Stomach (tissue), 9 donors: Measurements from ENCODE around the gene HLCS. TPM values are rescaled to one million over a fixed set of nuclear protein-coding genes. Genes with fewer than 3 reads are reported as not detected.
A peak's percentile ranks its signal among the peaks of the same experiment; 100 is the strongest.

Experiments
- DNase-seq, 2 donors: peaks; one replicate each; pipeline versions ENCODE4 v3.0.0 to v3.0.0-alpha.2; 2013 to 2019
- H3K27ac ChIP-seq, 5 donors: fragments of 200-600 bp in 4 of 5; sonication (generic) in 4 of 5; one replicate each; pipeline ENCODE4 v1.5.1; 2013 to 2019; ENCODE audit warnings: mild to moderate bottlenecking in 1 of 5, moderate library complexity in 1 of 5
- H3K27me3 ChIP-seq, 3 donors: fragments of 200-600 bp; sonication (generic); one replicate each; pipeline ENCODE4 v1.5.1; 2017 to 2019; ENCODE audit warnings: mixed run types in 1 of 3
- H3K36me3 ChIP-seq, 4 donors: fragments of 200-600 bp; sonication (generic); 1 replicate in 3 of 4; 2 replicates in 1 of 4; pipeline ENCODE4 v1.5.1; 2016 to 2019
- H3K4me1 ChIP-seq, 4 donors: fragments of 200-600 bp; sonication (generic); one replicate each; pipeline ENCODE4 v1.5.1; 2016 to 2019
- H3K4me3 ChIP-seq, 4 donors: fragments of 200-600 bp; sonication (generic) in 3 of 4; one replicate each; pipeline ENCODE4 v1.5.1; 2016 to 2019; ENCODE audit warnings: mild to moderate bottlenecking in 1 of 4
- H3K9me3 ChIP-seq, 4 donors: fragments of 200-600 bp; sonication (generic); one replicate each; pipeline ENCODE4 v1.5.1; 2016 to 2019
- EP300 ChIP-seq: sonication (generic); formaldehyde crosslinking; IDR thresholded peaks from one replicate; pipeline ENCODE4 v1.6.1; 2017; ENCODE audit warnings: antibody characterized with exemption
- POLR2A ChIP-seq, 4 donors: fragments of 450-650 bp; IDR thresholded peaks; one replicate each; pipeline ENCODE4 v1.6.1; 2016; ENCODE audit warnings: antibody characterized with exemption in 4 of 4, control low read depth in 2 of 4, mild to moderate bottlenecking in 1 of 4, moderate library complexity in 1 of 4
- POLR2AphosphoS5 ChIP-seq, 3 donors: sonication (generic); formaldehyde crosslinking; IDR thresholded peaks; one replicate each; pipeline ENCODE4 v1.6.1; 2016; ENCODE audit warnings: antibody characterized with exemption in 3 of 3
- WGBS, 5 donors: extraction: QIAGEN DNeasy Blood & Tissue Kit in 3 of 5; methylation state at CpG; one replicate each; pipeline versions ENCODE4 v1.1.5 to v1.1.7; 2013 to 2018; 5-methylcytosine and 5-hydroxymethylcytosine counted together
- intact Hi-C: fragments of 100-400 bp; cut with DNase I; formaldehyde crosslinking; loops from one replicate; pipeline ENCODE4 v1.15.1; 2023; ENCODE audit warnings: low total_unique reads
- polyA plus RNA-seq, 3 donors: library from polyadenylated mRNA; stranded (reverse); fragments of 200-250 nt; gene quantifications; one replicate each; pipeline ENCODE4 v1.2.3, GENCODE V29; 2013
- total RNA-seq, 5 donors: library from RNA; depleted of rRNA; stranded (reverse); fragments of >200 nt; gene quantifications; one replicate each; pipeline versions ENCODE4 v1.1.0 to v1.2.3, GENCODE V29; 2014 to 2016
- TF ChIP-seq, protein P1 (sequence below), 7 experiments: fragments of 450-650 bp in 4 of 7; fragments of 200-600 bp in 3 of 7; sonication (generic) in 3 of 7; IDR thresholded peaks; one replicate each; pipeline ENCODE4 v1.5.1; 2016 to 2019; ENCODE audit warnings: antibody characterized with exemption in 7 of 7, control low read depth in 2 of 7, mild to moderate bottlenecking in 1 of 7
- donor health status: healthy with polysubstance abuse.
- donor health status: Bipolar disorder and iron deficiency.
- donor health status: healthy.

Gene HLCS
- total and polyA plus RNA-seq, 8 donors: 2.3 to 35.1 (median 13.9) TPM

DNA sequence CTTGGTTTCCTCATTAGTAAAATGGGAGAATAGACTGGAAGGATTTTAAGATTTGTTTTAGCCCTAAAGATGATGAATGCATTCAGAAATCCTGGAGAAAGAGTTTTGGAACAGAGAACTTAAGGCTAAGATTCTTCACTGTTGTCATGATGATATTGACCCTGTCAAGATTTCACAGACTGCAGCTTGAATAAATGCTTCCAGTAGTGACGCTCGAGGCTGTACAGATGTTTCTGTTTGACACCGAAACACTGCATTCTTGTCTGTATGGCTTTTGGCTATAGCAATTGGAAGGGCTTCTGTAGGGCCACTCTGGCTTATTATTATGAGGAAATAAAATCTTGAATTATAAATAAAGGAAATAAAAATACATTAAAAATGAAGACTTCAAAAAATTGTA is 241.8 kb downstream of the HLCS start:
- DNase-seq: no peak
- WGBS, 5 donors: 69 to 92% (median 82%) methylated on average over 3 of the region's 3 CpGs
- no peak overlapping the region for H3K4me3 ChIP-seq
- intact Hi-C loops: no loop called here
- peaks cover 0 to 44% (median 0%) of the 10 kb centered on the region in 3 donors for H3K27me3 ChIP-seq
- no peak overlapping the region for H3K27ac ChIP-seq
- TF ChIP-seq, protein P1, sequence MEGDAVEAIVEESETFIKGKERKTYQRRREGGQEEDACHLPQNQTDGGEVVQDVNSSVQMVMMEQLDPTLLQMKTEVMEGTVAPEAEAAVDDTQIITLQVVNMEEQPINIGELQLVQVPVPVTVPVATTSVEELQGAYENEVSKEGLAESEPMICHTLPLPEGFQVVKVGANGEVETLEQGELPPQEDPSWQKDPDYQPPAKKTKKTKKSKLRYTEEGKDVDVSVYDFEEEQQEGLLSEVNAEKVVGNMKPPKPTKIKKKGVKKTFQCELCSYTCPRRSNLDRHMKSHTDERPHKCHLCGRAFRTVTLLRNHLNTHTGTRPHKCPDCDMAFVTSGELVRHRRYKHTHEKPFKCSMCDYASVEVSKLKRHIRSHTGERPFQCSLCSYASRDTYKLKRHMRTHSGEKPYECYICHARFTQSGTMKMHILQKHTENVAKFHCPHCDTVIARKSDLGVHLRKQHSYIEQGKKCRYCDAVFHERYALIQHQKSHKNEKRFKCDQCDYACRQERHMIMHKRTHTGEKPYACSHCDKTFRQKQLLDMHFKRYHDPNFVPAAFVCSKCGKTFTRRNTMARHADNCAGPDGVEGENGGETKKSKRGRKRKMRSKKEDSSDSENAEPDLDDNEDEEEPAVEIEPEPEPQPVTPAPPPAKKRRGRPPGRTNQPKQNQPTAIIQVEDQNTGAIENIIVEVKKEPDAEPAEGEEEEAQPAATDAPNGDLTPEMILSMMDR (IDR thresholded peaks at IDR 0.05): no peak
- TF ChIP-seq POLR2A (IDR thresholded peaks at IDR 0.05) (no peak), EP300 (no peak), POLR2AphosphoS5 (IDR thresholded peaks at IDR 0.05) (no peak)
- H3K4me1 ChIP-seq: peaks cover 0 to 12% (median 8%) of the 10 kb centered on the region in 4 donors
- peaks cover 0 to 37% (median 6%) of the 10 kb centered on the region in 4 donors for H3K36me3 ChIP-seq
- H3K9me3 ChIP-seq: no peaks in the 10 kb centered on the region

DNA sequence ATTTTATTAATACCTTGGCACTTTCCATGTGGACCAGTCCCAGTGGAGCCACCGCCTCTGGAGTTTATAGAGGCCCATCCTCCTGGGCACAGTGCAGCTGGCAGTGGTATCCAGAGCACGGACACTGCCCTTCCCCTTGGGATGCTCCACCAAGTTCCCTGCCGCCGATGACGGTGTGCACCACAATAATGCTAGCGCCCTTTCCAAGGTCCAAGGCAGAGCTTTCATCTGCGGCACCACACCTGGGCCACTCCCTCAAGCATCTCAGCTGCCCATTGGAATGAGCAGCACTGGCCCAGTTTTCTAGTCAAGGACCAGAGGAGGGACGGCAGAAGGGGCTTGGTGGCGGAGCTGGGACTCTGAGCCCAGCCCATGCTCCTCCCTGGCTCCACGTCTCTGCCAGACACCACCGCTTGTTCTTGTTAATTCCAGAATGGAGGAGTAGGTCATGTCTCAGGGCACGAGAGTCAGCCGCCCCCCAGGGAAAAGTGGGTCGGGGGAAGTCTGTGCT is 243.0 kb downstream of the HLCS start:
- no peak for TF ChIP-seq EP300
- TF ChIP-seq POLR2AphosphoS5 (IDR thresholded peaks at IDR 0.05): no peak
- TF ChIP-seq, protein P1 (IDR thresholded peaks at IDR 0.05): no peak
- TF ChIP-seq POLR2A (IDR thresholded peaks at IDR 0.05): no peak
- Histone ChIP-seq H3K36me3 (peaks cover 0 to 28% (median 6%) of the 10 kb centered on the region in 4 donors), H3K27ac (no peak overlapping the region), H3K4me1 (peaks cover 0 to 15% (median 9%) of the 10 kb centered on the region in 4 donors), H3K4me3 (no peak overlapping the region), H3K27me3 (peaks cover 0 to 52% (median 0%) of the 10 kb centered on the region in 3 donors), H3K9me3 (no peaks in the 10 kb centered on the region)
- WGBS, 5 donors: 86 to 94% (median 92%) methylated on average over 14 of the region's 14 CpGs
- peak in 1 of 2 donors; percentile 22 for DNase-seq
- intact Hi-C loops: no loop called here

DNA sequence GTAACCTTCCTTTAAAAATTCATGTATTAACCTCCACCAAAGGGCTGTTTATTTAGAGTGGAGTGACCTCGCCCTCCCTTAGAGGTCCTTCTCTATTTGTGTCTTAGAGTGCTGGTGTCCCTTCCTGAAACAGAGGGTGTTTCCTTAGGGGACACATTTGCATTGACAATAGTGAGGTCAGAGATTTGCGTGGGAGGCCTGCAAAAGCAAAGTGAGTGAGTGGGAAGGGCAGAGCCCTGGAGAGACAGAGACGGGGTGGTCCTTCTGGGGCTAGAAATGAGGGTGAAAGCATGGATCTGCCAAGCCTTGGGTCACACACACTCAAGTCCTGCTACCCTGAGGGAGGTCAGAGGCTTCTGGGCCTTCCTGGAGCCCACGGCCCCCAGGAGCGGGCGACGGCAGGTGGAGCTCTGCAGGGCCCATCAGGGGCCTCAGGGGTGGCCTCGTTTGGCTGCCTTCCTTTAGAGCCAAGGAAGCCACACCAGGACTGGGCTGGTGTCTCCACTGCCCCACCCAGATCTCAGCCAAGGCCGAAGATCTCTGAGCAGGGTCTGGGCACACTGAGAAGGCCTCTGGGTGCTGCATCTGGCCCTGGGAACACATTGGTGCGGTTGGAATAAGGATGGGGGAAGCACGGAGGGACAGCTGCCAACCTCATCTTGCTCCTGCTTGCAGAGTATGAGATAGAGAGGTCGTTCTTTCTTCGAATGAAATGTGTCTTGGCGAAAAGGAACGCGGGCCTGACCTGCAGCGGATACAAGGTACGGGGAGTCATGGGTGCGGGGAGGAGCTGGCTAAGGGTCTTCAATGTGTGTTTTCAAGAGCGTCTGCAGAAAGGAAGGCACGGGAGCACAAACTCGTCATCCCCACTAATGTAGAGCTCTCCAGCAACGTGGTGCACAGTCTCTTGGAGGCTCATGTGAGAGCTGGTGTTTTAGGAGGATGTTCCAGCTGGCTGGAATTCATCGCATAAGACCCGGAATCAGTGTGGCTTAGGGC is 243.8 kb downstream of the HLCS start:
- intact Hi-C loops: no loop called here
- Histone ChIP-seq H3K36me3 (peaks cover 0 to 21% (median 6%) of the 10 kb centered on the region in 4 donors), H3K9me3 (no peaks in the 10 kb centered on the region), H3K4me3 (no peak overlapping the region), H3K27ac (no peak overlapping the region), H3K27me3 (peaks cover 0 to 60% (median 0%) of the 10 kb centered on the region in 3 donors), H3K4me1 (peaks cover 0 to 16% (median 9%) of the 10 kb centered on the region in 4 donors)
- peak in 1 of 2 donors; percentile 20 for DNase-seq
- TF ChIP-seq, protein P1 (IDR thresholded peaks at IDR 0.05): no peak
- TF ChIP-seq EP300: no peak
- TF ChIP-seq POLR2A (IDR thresholded peaks at IDR 0.05): no peak
- TF ChIP-seq POLR2AphosphoS5 (IDR thresholded peaks at IDR 0.05): no peak
- WGBS, 5 donors: 87 to 93% (median 90%) methylated on average over 24 to 25 of the region's 25 CpGs

DNA sequence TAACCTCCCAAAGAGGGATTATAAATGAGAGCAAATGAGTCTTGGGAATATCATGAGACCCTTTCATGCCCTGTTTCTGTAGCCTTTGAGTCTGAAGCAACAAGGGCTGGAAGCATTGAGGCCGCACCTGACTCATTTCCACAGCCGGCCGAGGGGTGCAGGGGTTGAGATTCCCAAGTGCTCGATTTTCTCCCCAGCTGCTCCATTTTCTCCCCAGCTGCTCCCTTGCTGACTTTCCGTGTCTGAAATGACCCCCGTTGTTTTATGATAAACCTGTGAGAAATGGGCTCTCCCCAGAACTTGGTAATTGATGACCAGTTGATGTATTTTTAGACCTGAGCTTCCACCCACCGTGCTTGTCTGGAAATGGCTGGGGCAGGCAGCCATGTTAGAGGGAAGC is 244.7 kb downstream of the HLCS start:
- DNase-seq: peak in 1 of 2 donors; percentile 13
- TF ChIP-seq, protein P1 (IDR thresholded peaks at IDR 0.05): no peak
- TF ChIP-seq EP300: no peak
- no peak for TF ChIP-seq POLR2AphosphoS5 (IDR thresholded peaks at IDR 0.05)
- peaks cover 0 to 16% (median 5%) of the 10 kb centered on the region in 4 donors for H3K4me1 ChIP-seq
- intact Hi-C loops: no loop called here
- H3K9me3 ChIP-seq: no peaks in the 10 kb centered on the region
- peaks cover 0 to 21% (median 6%) of the 10 kb centered on the region in 4 donors for H3K36me3 ChIP-seq
- peaks cover 0 to 68% (median 0%) of the 10 kb centered on the region in 3 donors for H3K27me3 ChIP-seq
- H3K4me3 ChIP-seq: no peak overlapping the region
- no peak overlapping the region for H3K27ac ChIP-seq
- WGBS, 5 donors: 88 to 94% (median 94%) methylated on average over 7 of the region's 7 CpGs
